Hepatocyte (in vitro differentiated cells): ENCODE results near the gene USP44.

Source experiments
- CTCF ChIP-seq: fragments of 200-600 bp; sonication (generic); IDR thresholded peaks from 2 replicates; pipeline ENCODE4 v1.5.1; 2016; ENCODE audit warnings: antibody characterized with exemption, mild to moderate bottlenecking; ENCODE audit not compliant: poor library complexity
- EZH2 ChIP-seq: fragments of 200-600 bp; sonication (generic); IDR thresholded peaks from 2 replicates; pipeline ENCODE4 v1.6.1; 2016; ENCODE audit warnings: antibody characterized with exemption, mild to moderate bottlenecking, borderline replicate concordance
- EZH2phosphoT487 ChIP-seq: fragments of 200-600 bp; sonication (generic); IDR thresholded peaks from one replicate; pipeline ENCODE4 v1.6.1; 2018; ENCODE audit warnings: antibody characterized with exemption, mild to moderate bottlenecking, low read depth, moderate library complexity; ENCODE audit not compliant: unreplicated experiment, severe bottlenecking

GRCh38 chr12:95492462-95492861 is 58.8 kb downstream of the USP44 start:
- TF ChIP-seq CTCF, result no peak
- no peak for TF ChIP-seq EZH2
- TF ChIP-seq EZH2phosphoT487, result no peak
